HepG2 (cell line): ENCODE data around the gene TRAPPC12. TPM values are rescaled to one million over a fixed set of nuclear protein-coding genes. Genes with fewer than 3 reads are reported as not detected.

Experiments
- ADNP ChIP-seq: sonication (generic); formaldehyde crosslinking; IDR thresholded peaks from 2 replicates; pipeline ENCODE4 v1.4.0; 2020; ENCODE audit warnings: missing genetic modification reagents
- CBX1 ChIP-seq: IDR thresholded peaks from one replicate; pipeline ENCODE4 v1.6.1; 2016; ENCODE audit warnings: antibody characterized with exemption, low read depth
- GPN1 ChIP-seq: sonication (generic); formaldehyde crosslinking; IDR thresholded peaks from 2 replicates; pipeline ENCODE4 v1.5.1; 2020; ENCODE audit warnings: missing genetic modification reagents, borderline replicate concordance
- HHEX ChIP-seq: IDR thresholded peaks from 2 replicates; pipeline ENCODE4 v1.6.1; 2016; ENCODE audit warnings: control low read depth
- HNF4A ChIP-seq: sonication (generic); formaldehyde crosslinking; IDR thresholded peaks from 2 replicates; pipeline ENCODE4 v1.4.0; 2020; ENCODE audit warnings: missing genetic modification reagents
- IKZF4 ChIP-seq: sonication (generic); formaldehyde crosslinking; IDR thresholded peaks from 2 replicates; pipeline ENCODE4 v1.5.1; 2020; ENCODE audit warnings: borderline replicate concordance, mild to moderate bottlenecking, low read depth, missing genetic modification reagents; ENCODE audit errors: not compliant biosample characterization
- MEIS1 ChIP-seq: sonication (generic); formaldehyde crosslinking; IDR thresholded peaks from 2 replicates; pipeline ENCODE4 v1.9.0; 2021; ENCODE audit warnings: mild to moderate bottlenecking, missing genetic modification reagents, moderate library complexity, borderline replicate concordance
- PAWR ChIP-seq: sonication (generic); formaldehyde crosslinking; IDR thresholded peaks from 2 replicates; pipeline ENCODE4 v1.4.0; 2020; ENCODE audit warnings: missing genetic modification reagents, mild to moderate bottlenecking, borderline replicate concordance
- REST ChIP-seq, 2 experiments: IDR thresholded peaks; 2 replicates each; pipeline ENCODE4 v1.6.1; 2011 to 2012; ENCODE audit warnings: low read length in 2 of 2, borderline replicate concordance in 1 of 2, low read depth in 1 of 2, mild to moderate bottlenecking in 1 of 2, moderate library complexity in 1 of 2
- RORA ChIP-seq: sonication (generic); formaldehyde crosslinking; IDR thresholded peaks from 2 replicates; pipeline ENCODE4 v1.5.0; 2020; ENCODE audit warnings: mild to moderate bottlenecking, missing genetic modification reagents, moderate library complexity
- TOPORS ChIP-seq: sonication (generic); formaldehyde crosslinking; IDR thresholded peaks from 2 replicates; pipeline ENCODE4 v1.8.0; 2023; ENCODE audit warnings: mild to moderate bottlenecking, missing genetic modification reagents
- ZMYM2 ChIP-seq: sonication (generic); formaldehyde crosslinking; IDR thresholded peaks from 2 replicates; pipeline ENCODE4 v1.8.0; 2022; ENCODE audit warnings: mild to moderate bottlenecking, missing genetic modification reagents
- ZNF264 ChIP-seq: sonication (generic); formaldehyde crosslinking; IDR thresholded peaks from 2 replicates; pipeline ENCODE4 v1.4.0; 2020; ENCODE audit warnings: missing genetic modification reagents
- ZNF563 ChIP-seq: sonication (generic); formaldehyde crosslinking; IDR thresholded peaks from 2 replicates; pipeline ENCODE4 v1.8.0; 2022; ENCODE audit warnings: mild to moderate bottlenecking, moderate library complexity, missing genetic modification reagents
- ZNF841 ChIP-seq: sonication (generic); formaldehyde crosslinking; IDR thresholded peaks from 2 replicates; pipeline ENCODE4 v1.8.1; 2023; ENCODE audit warnings: missing genetic modification reagents, borderline replicate concordance
- ZNF878 ChIP-seq: sonication (generic); formaldehyde crosslinking; IDR thresholded peaks from 2 replicates; pipeline ENCODE4 v1.8.1; 2023; ENCODE audit warnings: mild to moderate bottlenecking, missing genetic modification reagents, moderate library complexity
- ZSCAN22 ChIP-seq: sonication (generic); formaldehyde crosslinking; IDR thresholded peaks from 2 replicates; pipeline ENCODE4 v1.4.0; 2020; ENCODE audit warnings: mild to moderate bottlenecking, missing genetic modification reagents
- polyA plus RNA-seq, 8 experiments: library from polyadenylated mRNA; depleted of rRNA in 3 of 8; stranded (reverse) in 7 of 8; unstranded in 1 of 8; fragments of >200 nt; fragmentation: Illumina TruSeq in 4 of 8; extraction: Trizol in 4 of 8; gene quantifications; 2 replicates each; pipeline versions ENCODE4 v1.2.1 to v1.2.3, GENCODE V29; 2011 to 2016; ENCODE audit warnings: low read depth in 4 of 8, missing spikeins in 1 of 8, mixed read lengths in 1 of 8; ENCODE audit not compliant: insufficient read depth in 1 of 8
- total RNA-seq, 5 experiments: library from RNA; depleted of rRNA; stranded (reverse); fragments of >200 nt; fragmentation: Illumina TruSeq; extraction: Trizol; gene quantifications; 2 replicates each; pipeline ENCODE4 v1.2.3, GENCODE V29; 2016; ENCODE audit warnings: low read depth in 1 of 5
- TF ChIP-seq, protein P1 (sequence below): sonication (generic); formaldehyde crosslinking; IDR thresholded peaks from 2 replicates; pipeline ENCODE4 v1.5.0; 2020; ENCODE audit warnings: mild to moderate bottlenecking, missing genetic modification reagents
- TF ChIP-seq, protein P2 (sequence below): sonication (generic); formaldehyde crosslinking; conservative IDR thresholded peaks from 2 replicates; pipeline ENCODE4 v1.8.1; 2023; ENCODE audit warnings: missing genetic modification reagents
- TF ChIP-seq, protein P3 (sequence below): sonication (generic); formaldehyde crosslinking; conservative IDR thresholded peaks from 2 replicates; pipeline ENCODE4 v1.4.0; 2020; ENCODE audit warnings: missing genetic modification reagents

TRAPPC12 gene
- total and polyA plus RNA-seq, 2 of the 13 experiments (the other 11 are each of a cell fraction or from before 2014, with no cell fraction given): 46.4 to 97.7 TPM

- TF ChIP-seq PAWR (CRISPR knock-in tag): no peak; the same call in 1 of the 2 replicates
- no peak for TF ChIP-seq GPN1 (CRISPR knock-in tag)
- no peak; the same call in 1 of the 2 replicates for TF ChIP-seq HNF4A (CRISPR knock-in tag)
- TF ChIP-seq RORA (CRISPR knock-in tag): no peak
- TF ChIP-seq IKZF4 (CRISPR knock-in tag): peak; percentile 56
- TF ChIP-seq ZNF264: no peak
- peak; percentile 57 for TF ChIP-seq ZNF563 (CRISPR knock-in tag)
- 0 out of 2 replicates have a peak, but pooled peaks have one; percentile 7 for TF ChIP-seq ZNF878
- TF ChIP-seq ADNP: no peak; the same call in 1 of the 2 replicates
- peak in 1 of 2 experiments; percentile 70; a peak in 2 of 4 replicates for TF ChIP-seq REST (IDR thresholded peaks at IDR 0.05; ENCODE audit: borderline replicate concordance in 1 of 2, low read depth in 1 of 2, low read length in 2 of 2)
- TF ChIP-seq ZNF841 (CRISPR knock-in tag): no peak
- TF ChIP-seq, protein P1, sequence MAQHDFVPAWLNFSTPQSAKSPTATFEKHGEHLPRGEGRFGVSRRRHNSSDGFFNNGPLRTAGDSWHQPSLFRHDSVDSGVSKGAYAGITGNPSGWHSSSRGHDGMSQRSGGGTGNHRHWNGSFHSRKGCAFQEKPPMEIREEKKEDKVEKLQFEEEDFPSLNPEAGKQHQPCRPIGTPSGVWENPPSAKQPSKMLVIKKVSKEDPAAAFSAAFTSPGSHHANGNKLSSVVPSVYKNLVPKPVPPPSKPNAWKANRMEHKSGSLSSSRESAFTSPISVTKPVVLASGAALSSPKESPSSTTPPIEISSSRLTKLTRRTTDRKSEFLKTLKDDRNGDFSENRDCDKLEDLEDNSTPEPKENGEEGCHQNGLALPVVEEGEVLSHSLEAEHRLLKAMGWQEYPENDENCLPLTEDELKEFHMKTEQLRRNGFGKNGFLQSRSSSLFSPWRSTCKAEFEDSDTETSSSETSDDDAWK (CRISPR knock-in tag): no peak
- TF ChIP-seq, protein P2, sequence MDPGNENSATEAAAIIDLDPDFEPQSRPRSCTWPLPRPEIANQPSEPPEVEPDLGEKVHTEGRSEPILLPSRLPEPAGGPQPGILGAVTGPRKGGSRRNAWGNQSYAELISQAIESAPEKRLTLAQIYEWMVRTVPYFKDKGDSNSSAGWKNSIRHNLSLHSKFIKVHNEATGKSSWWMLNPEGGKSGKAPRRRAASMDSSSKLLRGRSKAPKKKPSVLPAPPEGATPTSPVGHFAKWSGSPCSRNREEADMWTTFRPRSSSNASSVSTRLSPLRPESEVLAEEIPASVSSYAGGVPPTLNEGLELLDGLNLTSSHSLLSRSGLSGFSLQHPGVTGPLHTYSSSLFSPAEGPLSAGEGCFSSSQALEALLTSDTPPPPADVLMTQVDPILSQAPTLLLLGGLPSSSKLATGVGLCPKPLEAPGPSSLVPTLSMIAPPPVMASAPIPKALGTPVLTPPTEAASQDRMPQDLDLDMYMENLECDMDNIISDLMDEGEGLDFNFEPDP (CRISPR knock-in tag): no peak
- TF ChIP-seq HHEX (CRISPR knock-in tag): no peak; the same call in 1 of the 2 replicates
- no peak; the same call in 1 of the 2 replicates for TF ChIP-seq ZSCAN22 (CRISPR knock-in tag)
- TF ChIP-seq, protein P3, sequence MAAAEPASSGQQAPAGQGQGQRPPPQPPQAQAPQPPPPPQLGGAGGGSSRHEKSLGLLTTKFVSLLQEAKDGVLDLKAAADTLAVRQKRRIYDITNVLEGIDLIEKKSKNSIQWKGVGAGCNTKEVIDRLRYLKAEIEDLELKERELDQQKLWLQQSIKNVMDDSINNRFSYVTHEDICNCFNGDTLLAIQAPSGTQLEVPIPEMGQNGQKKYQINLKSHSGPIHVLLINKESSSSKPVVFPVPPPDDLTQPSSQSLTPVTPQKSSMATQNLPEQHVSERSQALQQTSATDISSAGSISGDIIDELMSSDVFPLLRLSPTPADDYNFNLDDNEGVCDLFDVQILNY (CRISPR knock-in tag): no peak
- no peak for TF ChIP-seq TOPORS (CRISPR knock-in tag)
- TF ChIP-seq MEIS1 (CRISPR knock-in tag): peak; percentile 87
- peak; percentile 90 for TF ChIP-seq CBX1
- TF ChIP-seq ZMYM2 (CRISPR knock-in tag): no peak
Observed at GRCh38 chr2:3377612-3378432, 1.7 kb upstream of the TRAPPC12 start, which contains the start of gene EIPR1 (continued).
